Right ventricle myocardium superior (tissue), 1 donor: Measurements from ENCODE around the gene CNEP1R1. TPM values are rescaled to one million over a fixed set of nuclear protein-coding genes. Genes with fewer than 3 reads are reported as not detected.

ENCODE experiments used
- ATAC-seq: fragments of 200-7000 bp; cut with Tn5 transposase; one replicate; pipeline ENCODE4 v1.9.1; 2020; ENCODE audit warnings: mild to moderate bottlenecking; ENCODE audit not compliant: poor library complexity
- DNase-seq: peaks from one replicate; pipeline ENCODE4 v3.0.0-alpha.2; 2020
- intact Hi-C: fragments of 100-400 bp; cut with DNase I; formaldehyde crosslinking; loops from one replicate; pipeline ENCODE4 v1.11.2; 2022
- total RNA-seq: library from RNA; stranded (reverse); fragmentation: NEBNext Ultra II Directional; extraction: Animal tissue kit (Norgen Biotek cat#: 25700); gene quantifications from one replicate; pipeline ENCODE4 v1.2.1, GENCODE V29; 2021
- donor health status: DM: no; HTN: yes; CAD: no; lungs with severe emphysema.

Gene CNEP1R1
- total RNA-seq, 1 donor from 2014 or later = 16.1 TPM

DNA sequence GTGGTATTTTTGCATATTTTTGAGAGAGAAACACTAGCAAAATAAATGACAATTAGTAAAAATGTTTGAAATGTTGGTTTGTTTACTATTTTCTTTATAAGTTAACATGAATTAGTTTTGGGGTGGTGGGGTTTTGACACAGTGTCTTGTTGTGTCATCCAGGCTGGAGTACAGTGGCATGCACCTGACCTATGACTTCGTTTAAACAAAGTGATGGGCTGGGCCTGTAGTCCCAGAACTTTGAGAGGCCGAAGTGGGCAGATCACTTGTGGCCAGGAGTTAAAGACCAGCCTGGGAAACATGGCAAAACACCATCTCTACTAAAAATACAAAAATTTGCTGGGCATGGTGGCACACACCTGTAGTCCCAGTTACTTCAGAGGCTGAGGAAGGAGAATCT, 22.8 kb downstream of the CNEP1R1 start:
- intact Hi-C loops = no loop called here
- ATAC-seq (no peak), DNase-seq (no peak)

DNA sequence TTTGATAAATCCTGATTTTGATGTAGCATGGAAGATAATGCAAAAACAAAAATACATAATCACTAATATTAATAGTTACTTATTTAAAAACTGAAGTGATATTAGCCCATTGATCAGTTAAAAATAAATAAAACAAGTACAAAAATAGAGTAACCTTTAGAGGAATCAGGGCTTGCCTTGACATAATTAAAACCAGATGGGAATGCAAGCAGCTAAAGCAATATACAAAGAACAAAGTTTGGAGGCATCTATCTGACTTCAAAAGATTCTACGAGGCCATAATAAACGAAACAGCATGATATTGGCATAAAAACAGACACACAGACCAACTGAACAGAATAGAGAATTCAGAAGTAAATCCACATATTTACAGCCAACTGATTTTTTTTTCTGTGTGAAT, 25.8 kb downstream of the CNEP1R1 start:
- DNase-seq (no peak), ATAC-seq (no peak)
- intact Hi-C loops = no loop called here

DNA sequence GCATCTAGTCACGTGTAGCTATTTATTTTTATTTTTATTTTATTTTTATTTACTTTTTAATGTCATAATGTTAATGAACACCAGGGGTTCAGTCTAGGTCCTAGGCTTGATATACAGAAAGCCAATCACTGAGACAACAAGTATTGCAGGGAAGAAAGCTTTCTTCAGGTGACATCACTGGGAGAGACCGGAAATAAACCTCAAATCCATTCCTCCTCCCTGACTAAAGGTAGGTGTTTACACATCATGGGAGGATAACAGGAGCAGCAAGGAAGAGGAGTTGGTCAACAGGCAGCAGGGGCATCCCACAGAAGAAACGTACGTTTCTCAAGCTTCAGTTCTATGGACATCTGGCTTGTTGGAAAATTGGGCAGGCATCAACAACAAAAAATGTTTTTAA, 31.2 kb downstream of the CNEP1R1 start:
- ATAC-seq (no peak), DNase-seq (no peak)
- intact Hi-C loops = no loop called here

DNA sequence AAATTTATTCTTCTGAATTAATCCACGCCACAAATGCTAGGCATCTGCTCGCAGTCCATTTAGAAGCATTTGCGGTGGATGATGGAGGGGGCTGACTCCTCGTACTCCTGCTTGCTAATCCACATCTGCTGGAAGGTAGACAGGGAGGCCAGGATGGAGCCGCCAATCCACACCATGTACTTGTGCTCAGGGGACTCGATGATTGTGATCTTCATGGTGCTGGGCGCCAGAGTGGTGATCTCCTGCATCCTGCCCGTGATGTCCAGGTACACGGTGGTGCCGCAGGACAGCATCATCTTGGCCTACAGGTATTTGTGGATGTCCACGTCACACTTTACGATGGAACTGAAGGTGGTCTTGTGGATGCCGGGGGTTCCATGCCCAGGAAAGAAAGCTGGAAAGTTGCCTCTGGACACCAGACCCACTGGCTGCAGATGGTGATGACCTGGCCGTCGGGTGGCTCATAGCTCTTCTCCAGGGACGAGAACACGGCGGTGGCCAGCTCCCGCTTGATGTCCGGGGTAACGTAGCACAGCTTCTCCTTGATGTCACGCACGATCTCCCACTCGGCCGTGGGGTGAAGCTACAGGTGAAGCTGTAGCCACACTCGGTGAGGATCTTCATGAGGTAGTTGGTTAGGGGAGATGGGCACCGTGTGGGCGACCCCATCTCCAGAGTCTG, 33.2 kb downstream of the CNEP1R1 start:
- ATAC-seq = no peak
- DNase-seq = no peak
- intact Hi-C loops = no loop called here

DNA sequence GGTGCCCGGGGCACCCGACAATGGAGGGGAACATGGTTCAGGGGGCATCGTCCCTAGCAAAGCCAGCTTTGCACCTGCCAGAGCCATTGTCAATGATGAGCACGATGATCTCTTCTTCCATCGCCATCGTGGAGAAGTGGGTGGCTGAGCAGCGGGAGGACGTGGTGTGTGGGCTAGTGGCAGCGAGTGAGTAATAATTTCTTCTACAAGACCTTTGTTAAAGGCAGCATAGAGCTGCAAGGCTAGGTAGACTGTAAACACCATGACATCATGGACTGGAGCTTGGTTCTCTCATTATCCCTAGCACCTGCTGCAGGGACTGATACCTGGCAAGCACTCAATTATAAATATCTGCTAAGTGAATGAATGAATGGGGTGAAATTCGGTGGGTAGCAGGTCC, 34.1 kb downstream of the CNEP1R1 start:
- no peak for DNase-seq
- no peak for ATAC-seq

DNA sequence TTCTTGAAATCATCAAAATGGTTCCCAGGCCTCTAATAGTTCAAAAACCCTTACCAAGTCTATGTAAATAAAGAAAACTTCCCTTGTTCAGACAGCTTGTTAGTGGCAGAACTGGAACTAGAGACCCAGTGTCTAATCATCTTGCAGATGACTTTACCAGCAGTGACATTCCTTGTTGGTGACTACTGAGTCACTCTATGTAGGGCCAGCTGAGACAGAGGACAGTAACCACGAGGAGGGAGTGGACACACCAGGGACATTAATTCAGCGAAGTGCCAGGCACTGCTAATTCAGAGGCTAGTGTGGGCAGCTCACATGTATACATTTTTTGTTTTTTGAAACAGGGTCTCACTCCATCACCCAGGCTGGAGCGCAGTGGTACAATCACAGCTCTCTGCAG, 34.6 kb downstream of the CNEP1R1 start:
- intact Hi-C loops = no loop called here
- DNase-seq = no peak
- no peak for ATAC-seq

More for the DNA sequence above, 34.1 kb downstream of the CNEP1R1 start:
- intact Hi-C loops = no loop called here

DNA sequence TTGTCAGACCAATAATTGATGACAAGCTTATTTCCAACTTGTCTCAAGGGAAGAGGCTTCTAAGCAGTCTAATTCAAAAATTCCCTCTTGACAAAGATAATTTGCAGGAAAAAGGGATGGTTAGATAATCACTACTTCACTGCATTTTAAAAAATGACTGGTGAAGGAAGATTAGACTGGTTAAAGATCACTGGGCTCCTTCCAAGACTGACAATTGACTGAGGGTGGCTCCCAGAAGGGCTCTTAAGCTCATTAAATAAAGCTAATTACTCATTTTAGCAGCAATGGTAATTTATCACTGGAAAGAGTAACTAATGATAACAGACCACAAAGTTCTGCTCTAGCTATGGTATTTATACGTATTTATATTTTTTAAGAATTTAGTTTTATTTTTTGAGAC, 36.3 kb downstream of the CNEP1R1 start:
- no peak for DNase-seq
- intact Hi-C loops = no loop called here
- no peak for ATAC-seq

DNA sequence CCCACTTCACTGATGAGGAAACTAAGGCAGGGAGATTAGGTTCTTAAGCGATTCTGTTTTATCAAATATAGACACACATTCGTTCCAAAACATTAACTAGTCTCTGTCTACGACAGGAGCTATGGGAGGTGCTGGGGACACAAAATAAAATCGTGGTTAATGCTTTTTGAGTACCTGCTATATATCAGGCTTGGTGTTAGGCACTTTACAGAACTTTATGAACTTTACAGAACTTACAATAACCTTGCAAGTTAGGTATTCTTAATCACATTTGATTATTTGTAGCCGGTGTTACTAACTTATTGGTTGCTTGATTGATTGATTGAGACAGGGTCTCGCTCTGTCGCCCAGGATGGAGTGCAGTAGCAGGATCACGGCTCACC, 40.2 kb downstream of the CNEP1R1 start:
- intact Hi-C loops = loop anchor here (5.0 kb wide), 1 partner anchor 87 kb away; the partner anchor contains the start of gene TENT4B
- DNase-seq = no peak
- no peak for ATAC-seq

DNA sequence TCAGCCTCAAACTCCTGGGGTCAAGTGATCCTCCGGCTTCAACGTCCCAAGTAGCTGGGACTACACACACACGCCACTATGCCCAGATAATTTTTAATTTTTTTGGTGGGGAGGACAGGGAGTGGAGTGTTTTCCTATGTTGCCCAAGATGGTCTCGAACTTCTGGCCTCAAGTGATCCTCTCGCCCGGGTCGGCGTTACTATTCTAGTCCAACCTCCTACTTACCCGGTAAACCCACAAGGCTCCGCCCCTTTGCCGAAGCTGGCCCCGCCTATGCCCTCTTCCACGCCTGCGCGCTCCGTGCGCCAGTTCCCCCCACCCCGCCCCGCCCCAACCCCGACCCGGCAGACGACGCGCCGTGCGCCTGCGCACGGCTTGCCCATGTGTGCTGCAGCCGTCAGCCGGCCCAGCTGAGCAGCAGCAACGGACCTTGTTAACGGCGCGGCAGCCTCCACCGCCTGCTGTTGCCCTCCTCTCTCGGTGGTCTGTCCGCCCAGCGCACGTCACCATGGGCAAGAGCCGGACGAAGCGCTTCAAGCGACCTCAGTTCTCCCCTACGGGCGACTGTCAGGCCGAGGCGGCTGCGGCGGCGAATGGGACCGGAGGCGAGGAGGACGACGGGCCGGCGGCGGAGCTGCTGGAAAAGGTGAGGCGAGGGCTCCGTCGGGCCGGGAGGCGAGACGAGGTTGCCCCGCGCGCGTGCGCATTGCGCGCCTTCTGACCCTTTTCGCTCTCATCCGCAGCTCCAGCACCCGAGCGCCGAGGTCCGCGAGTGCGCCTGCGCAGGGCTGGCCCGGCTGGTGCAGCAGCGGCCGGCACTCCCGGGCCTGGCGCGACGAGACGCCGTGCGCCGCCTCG, 40.8 kb downstream of the CNEP1R1 start, which contains the start of gene HEATR3:
TSS of gene HEATR3 (plus strand) at position 347 of the 858 bp plus-strand sequence. CDS start at position 509, 162 bp downstream.
- ATAC-seq (peak; percentile 98), DNase-seq (peak; percentile 95)
- intact Hi-C loops = loop anchor here (5.0 kb wide), 1 partner anchor 86 kb away; the partner anchor contains the start of gene TENT4B

DNA sequence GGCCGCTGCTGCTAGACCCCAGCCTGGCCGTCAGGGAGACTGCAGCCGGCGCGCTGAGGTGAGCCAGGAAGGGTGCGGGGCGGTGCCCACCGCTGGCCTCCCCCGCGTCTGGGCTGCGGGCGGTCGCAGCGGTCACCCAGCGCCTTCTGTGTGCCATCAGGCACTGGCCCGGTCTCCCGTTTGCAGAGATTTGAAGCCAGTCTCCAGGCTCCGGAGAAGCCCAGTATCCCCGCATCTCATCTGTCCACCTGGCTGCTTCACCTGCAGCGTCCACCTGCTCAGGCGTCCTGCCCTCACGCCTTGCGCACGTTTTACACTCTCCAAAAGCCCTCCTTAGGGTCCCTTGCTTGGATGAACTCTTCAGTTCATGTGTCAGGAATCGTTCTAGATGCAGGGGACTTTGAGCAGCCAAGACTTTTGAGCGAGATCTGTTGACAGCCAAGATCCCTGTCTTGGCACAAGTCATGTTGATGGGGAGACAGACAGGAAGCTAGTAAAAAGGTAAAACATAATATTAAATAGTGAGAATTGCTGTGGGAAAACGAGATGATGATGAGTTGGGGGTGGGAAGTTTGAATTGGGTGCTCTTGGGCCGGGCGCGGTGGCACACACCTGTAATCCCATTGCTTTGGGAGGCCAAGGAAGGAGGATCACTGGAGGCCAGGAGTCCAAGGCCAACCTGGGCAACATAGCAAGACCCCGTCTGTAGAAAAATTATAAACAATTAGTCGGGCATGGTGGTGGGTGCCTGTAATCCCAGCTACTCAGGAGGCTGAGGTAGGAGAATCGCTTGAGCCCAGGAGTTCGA, 41.7 kb downstream of the CNEP1R1 start:
- intact Hi-C loops = loop anchor here (5.0 kb wide), 1 partner anchor 86 kb away; the partner anchor contains the start of gene TENT4B
- ATAC-seq (no peak), DNase-seq (no peak)

DNA sequence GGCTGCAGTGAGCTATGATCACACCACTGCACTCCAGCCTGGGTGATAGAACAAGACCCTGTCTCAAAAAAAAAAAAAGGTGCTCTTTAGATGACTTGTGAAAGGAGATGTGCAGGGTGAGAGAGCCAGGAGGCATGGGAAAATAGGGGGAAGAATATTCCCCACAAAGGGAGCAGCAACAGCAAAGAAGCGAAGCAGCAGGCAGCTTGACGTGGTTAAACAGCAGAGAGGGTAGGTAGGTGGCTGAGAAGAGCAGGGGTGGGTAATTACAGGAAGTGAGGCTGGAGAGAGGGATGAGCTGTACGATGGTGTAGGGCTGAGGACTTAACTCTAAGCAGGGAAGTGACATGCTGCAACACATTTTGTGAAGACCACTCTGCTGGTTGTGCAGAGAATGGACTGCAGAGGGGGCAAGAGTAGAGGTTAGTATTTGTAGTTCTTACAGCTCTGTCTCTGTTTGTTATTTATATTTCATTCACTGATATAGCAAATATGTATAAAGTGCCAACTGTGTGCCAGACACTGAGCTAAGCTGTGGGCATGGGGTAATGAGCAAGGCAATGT, 42.3 kb downstream of the CNEP1R1 start:
- DNase-seq (no peak), ATAC-seq (no peak)
- intact Hi-C loops = loop anchor here (5.0 kb wide), 1 partner anchor 85 kb away; the partner anchor contains the start of gene TENT4B

DNA sequence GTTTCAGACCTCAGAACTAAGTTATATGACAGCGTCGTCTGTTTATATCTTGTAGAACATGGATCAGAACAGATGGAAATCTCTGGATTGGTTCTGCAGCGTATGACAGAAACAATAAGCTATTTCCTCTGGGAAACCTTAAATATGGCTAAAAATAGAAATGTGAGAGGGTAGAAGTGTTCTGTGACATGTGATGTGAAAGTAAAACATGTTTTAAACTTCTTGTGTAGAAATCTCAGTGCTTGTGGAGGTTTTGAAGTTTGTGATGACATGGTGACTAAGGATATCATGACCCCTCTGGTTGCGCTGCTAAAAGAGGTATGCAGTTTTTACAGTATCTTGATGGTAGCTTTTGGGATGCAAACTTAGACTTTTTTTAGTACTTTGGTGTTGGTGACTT, 43.5 kb downstream of the CNEP1R1 start:
- ATAC-seq (no peak), DNase-seq (no peak)
- intact Hi-C loops = loop anchor here (5.0 kb wide), 1 partner anchor 84 kb away; the partner anchor contains the start of gene TENT4B

DNA sequence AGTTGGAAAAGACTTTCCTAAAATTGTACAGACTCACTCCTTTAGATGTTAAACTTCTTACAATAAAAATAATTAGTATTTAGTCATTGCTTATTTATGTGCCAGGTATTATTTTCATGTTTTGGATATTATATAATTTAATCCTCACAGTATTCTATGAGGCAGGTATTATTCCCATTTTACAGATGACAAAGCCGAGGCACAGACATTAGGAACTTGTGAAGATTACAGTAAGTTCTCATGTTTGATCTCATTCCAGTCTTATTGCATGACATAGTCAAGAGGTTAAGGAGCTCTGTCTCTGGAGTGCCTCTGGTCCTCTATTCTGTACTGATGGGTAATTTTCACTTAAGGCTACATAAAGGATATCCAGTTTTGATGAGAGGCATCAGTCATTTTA, 44.0 kb downstream of the CNEP1R1 start:
- intact Hi-C loops = loop anchor here (5.0 kb wide), 1 partner anchor 83 kb away; the partner anchor contains the start of gene TENT4B
- ATAC-seq (no peak), DNase-seq (no peak)

DNA sequence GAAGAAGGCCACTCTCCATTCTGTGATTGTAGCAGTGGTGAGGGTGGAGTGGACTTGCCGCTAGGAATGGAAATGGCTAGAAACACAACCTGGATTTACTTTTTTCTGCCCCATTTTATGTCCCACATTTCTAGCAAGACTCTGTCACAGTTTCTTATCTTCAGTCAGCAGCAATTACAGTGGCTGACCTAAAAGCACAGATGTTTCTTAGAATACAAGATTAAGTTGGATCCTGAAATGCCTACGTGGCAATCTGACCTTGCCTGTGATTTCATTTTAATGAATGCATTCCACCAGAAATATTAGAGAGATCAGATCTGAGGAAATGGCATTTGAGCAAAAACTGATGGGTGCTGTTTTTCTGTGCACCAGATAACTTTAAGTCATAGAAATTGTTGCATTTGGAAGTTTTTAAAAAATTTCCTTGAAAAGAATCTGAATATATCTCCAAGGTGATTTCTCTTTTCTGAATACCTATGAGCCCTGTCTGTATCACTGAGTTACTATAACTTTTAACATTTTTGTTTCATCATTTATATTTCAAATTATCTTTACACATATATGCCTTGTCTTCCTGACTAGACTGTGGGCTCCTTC, 46.1 kb downstream of the CNEP1R1 start:
- intact Hi-C loops = no loop called here
- DNase-seq = no peak
- no peak for ATAC-seq

DNA sequence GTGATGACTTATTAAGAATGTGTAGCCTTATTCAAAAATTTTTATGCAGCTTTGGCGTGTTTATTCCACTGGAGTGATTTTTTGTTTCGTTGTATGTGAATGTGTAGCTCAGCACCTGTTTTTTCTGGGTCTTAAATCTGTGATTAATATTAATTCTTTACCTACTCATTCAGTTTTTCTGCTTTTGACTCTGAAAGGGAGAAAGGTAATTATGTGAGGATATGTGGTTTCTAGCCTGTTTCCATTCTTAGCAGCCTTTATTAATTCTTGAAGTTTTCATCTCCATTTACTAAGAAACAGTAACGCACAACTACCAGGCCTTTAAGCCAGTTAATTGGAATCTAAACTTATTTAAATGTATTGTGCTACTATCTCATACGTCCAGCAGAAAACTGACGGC, 47.7 kb downstream of the CNEP1R1 start:
- ATAC-seq = no peak
- intact Hi-C loops = no loop called here
- no peak for DNase-seq

DNA sequence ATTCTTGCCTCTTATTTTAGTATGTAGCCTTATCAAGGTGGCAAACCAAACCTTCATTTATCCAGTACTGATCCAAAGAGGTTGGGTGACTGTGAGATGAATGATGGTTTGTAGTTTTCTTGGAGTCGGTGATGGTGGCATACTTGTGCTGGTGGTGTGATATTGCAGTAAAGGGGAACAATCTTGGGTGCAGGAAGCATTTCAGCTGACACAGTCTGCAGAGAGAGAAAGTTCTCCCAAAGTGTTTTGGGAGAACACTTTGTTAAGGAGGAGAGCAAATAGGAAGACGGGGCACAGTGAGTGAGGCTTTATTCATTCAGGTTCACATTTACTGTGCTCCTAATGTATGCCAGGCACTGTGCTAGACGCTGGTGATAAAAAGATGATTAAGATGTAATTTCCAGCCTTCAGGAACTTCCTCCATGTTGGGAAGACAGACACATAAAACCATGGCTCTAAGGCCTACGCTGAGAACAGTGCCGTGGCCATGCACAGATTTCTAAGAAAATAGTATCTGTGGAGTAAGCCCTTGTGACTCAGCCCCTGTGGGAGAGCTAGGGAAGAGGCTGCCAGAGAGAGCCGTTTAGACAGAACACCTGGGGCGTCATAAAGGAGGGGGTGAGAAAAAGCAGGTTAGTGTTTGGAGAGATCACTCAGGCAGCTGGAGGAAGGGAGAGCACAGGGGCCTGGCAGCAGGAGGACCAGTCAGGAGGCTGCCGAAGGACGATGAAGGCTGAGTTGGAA, 54.5 kb downstream of the CNEP1R1 start:
- intact Hi-C loops = no loop called here
- ATAC-seq = no peak
- no peak for DNase-seq

DNA sequence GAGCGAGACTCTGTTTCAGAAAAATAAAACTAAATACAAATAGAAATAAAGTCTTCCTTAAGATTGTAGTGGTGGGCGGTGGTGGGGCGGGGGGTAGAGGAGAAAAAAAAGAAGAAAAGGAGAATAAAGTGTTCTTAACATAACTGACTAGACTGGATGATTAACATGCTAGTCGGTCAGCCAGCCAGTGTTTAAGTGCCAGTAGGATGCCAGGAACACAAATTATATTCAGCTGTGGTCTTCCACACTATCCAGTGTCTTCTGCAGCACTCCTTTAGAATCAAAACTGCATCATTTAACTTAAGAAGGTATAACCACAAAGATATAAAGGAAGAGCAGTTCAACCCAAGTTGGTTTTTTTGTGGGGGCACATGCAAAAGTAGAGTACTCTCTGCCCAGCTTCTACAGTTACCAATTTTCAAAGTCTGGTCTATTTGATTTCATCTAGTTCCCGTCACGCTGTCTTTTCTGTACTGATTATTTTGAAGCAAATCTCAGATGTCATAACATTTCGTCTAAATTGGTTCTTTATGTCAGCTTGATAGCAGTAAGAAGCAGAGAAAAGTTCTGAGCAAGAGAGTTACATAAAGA, 56.5 kb downstream of the CNEP1R1 start:
- intact Hi-C loops = no loop called here
- DNase-seq (no peak), ATAC-seq (no peak)
